HepG2 (cell line): ENCODE data around the gene CMPK2. TPM values are rescaled to one million over a fixed set of nuclear protein-coding genes. Genes with fewer than 3 reads are reported as not detected.

Experiments
- ARNT ChIP-seq: fragments of 450-650 bp; IDR thresholded peaks from 2 replicates; pipeline ENCODE4 v1.6.1; 2017
- CENPT ChIP-seq: sonication (generic); formaldehyde crosslinking; IDR thresholded peaks from 2 replicates; pipeline ENCODE4 v1.8.0; 2022; ENCODE audit warnings: low read depth, mild to moderate bottlenecking, moderate library complexity, missing genetic modification reagents
- NR3C1 ChIP-seq: sonication (generic); formaldehyde crosslinking; IDR thresholded peaks from 2 replicates; pipeline ENCODE4 v1.4.0; 2020; ENCODE audit warnings: missing genetic modification reagents
- RCOR2 ChIP-seq: IDR thresholded peaks from 2 replicates; pipeline ENCODE4 v1.6.1; 2016; ENCODE audit warnings: missing biosample characterization, missing genetic modification reagents
- REL ChIP-seq: sonication (generic); formaldehyde crosslinking; conservative IDR thresholded peaks from 2 replicates; pipeline ENCODE4 v1.8.0; 2022; ENCODE audit warnings: mild to moderate bottlenecking, missing genetic modification reagents, moderate library complexity
- SRF ChIP-seq: IDR thresholded peaks from 2 replicates; pipeline ENCODE4 v1.6.1; 2011; ENCODE audit warnings: mild to moderate bottlenecking, low read depth, low read length, moderate library complexity
- TGIF2 ChIP-seq: IDR thresholded peaks from 2 replicates; pipeline ENCODE4 v1.6.1; 2016; ENCODE audit warnings: control low read depth, missing compliant biosample characterization
- ZMYM2 ChIP-seq: sonication (generic); formaldehyde crosslinking; IDR thresholded peaks from 2 replicates; pipeline ENCODE4 v1.8.0; 2022; ENCODE audit warnings: mild to moderate bottlenecking, missing genetic modification reagents
- ZNF331 ChIP-seq: sonication (generic); formaldehyde crosslinking; IDR thresholded peaks from 2 replicates; pipeline ENCODE4 v1.4.0; 2020; ENCODE audit warnings: missing genetic modification reagents
- ZNF564 ChIP-seq: sonication (generic); formaldehyde crosslinking; IDR thresholded peaks from 2 replicates; pipeline ENCODE4 v1.8.1; 2023; ENCODE audit warnings: mild to moderate bottlenecking, missing genetic modification reagents
- ZNF567 ChIP-seq: sonication (generic); formaldehyde crosslinking; IDR thresholded peaks from 2 replicates; pipeline ENCODE4 v1.8.1; 2023; ENCODE audit warnings: mild to moderate bottlenecking, missing genetic modification reagents, borderline replicate concordance
- ZNF589 ChIP-seq: sonication (generic); formaldehyde crosslinking; conservative IDR thresholded peaks from 2 replicates; pipeline ENCODE4 v1.8.0; 2022; ENCODE audit warnings: mild to moderate bottlenecking, moderate library complexity, missing genetic modification reagents
- ZNF670 ChIP-seq: sonication (generic); formaldehyde crosslinking; IDR thresholded peaks from 2 replicates; pipeline ENCODE4 v1.8.0; 2022; ENCODE audit warnings: mild to moderate bottlenecking, missing genetic modification reagents, borderline replicate concordance
- ZNF772 ChIP-seq: sonication (generic); formaldehyde crosslinking; IDR thresholded peaks from 2 replicates; pipeline ENCODE4 v1.5.0; 2020; ENCODE audit warnings: mild to moderate bottlenecking, missing genetic modification reagents
- polyA plus RNA-seq, 8 experiments: library from polyadenylated mRNA; depleted of rRNA in 3 of 8; stranded (reverse) in 7 of 8; unstranded in 1 of 8; fragments of >200 nt; fragmentation: Illumina TruSeq in 4 of 8; extraction: Trizol in 4 of 8; gene quantifications; 2 replicates each; pipeline versions ENCODE4 v1.2.1 to v1.2.3, GENCODE V29; 2011 to 2016; ENCODE audit warnings: low read depth in 4 of 8, missing spikeins in 1 of 8, mixed read lengths in 1 of 8; ENCODE audit not compliant: insufficient read depth in 1 of 8
- total RNA-seq, 5 experiments: library from RNA; depleted of rRNA; stranded (reverse); fragments of >200 nt; fragmentation: Illumina TruSeq; extraction: Trizol; gene quantifications; 2 replicates each; pipeline ENCODE4 v1.2.3, GENCODE V29; 2016; ENCODE audit warnings: low read depth in 1 of 5
- TF ChIP-seq, protein P1 (sequence below): sonication (generic); formaldehyde crosslinking; IDR thresholded peaks from 2 replicates; pipeline ENCODE4 v1.9.0; 2021; ENCODE audit warnings: missing genetic modification reagents, borderline replicate concordance
- TF ChIP-seq, protein P2 (sequence below): sonication (generic); formaldehyde crosslinking; IDR thresholded peaks from 2 replicates; pipeline ENCODE4 v1.4.0; 2020; ENCODE audit warnings: missing genetic modification reagents
- TF ChIP-seq, protein P3 (sequence below): sonication (generic); formaldehyde crosslinking; IDR thresholded peaks from 2 replicates; pipeline ENCODE4 v1.8.1; 2023; ENCODE audit warnings: mild to moderate bottlenecking, moderate library complexity, missing genetic modification reagents
- TF ChIP-seq, protein P4 (sequence below): sonication (generic); formaldehyde crosslinking; IDR thresholded peaks from 2 replicates; pipeline ENCODE4 v1.4.0; 2020; ENCODE audit warnings: missing genetic modification reagents
- TF ChIP-seq, protein P5 (sequence below): sonication (generic); formaldehyde crosslinking; IDR thresholded peaks from 2 replicates; pipeline ENCODE4 v1.4.0; 2020; ENCODE audit warnings: missing genetic modification reagents, mild to moderate bottlenecking, borderline replicate concordance

The CMPK2 gene
- total and polyA plus RNA-seq, 2 of the 13 experiments (the other 11 are each of a cell fraction or from before 2014, with no cell fraction given) = 0.04 to 1.0 TPM

DNA sequence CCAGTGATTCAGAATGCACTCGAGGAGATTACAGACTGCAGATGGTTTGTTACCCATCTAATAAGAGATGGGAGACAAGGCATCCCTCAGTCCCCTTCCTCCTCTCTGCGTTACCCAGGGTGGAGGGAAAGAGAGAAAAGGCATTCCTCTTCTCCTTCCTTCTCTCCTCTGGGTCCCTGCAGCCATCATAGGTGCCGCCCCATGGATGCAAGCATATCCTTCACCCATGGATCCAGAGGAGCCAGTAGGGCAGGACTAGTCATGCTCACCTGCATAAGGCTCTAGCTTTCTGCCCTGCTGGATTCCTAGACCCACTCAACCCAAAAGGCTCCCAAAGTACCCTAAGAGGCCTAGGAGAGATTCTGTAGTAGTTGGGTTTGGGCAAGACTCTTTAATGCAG is 20.4 kb downstream of the CMPK2 start (continued):
- TF ChIP-seq, protein P1, sequence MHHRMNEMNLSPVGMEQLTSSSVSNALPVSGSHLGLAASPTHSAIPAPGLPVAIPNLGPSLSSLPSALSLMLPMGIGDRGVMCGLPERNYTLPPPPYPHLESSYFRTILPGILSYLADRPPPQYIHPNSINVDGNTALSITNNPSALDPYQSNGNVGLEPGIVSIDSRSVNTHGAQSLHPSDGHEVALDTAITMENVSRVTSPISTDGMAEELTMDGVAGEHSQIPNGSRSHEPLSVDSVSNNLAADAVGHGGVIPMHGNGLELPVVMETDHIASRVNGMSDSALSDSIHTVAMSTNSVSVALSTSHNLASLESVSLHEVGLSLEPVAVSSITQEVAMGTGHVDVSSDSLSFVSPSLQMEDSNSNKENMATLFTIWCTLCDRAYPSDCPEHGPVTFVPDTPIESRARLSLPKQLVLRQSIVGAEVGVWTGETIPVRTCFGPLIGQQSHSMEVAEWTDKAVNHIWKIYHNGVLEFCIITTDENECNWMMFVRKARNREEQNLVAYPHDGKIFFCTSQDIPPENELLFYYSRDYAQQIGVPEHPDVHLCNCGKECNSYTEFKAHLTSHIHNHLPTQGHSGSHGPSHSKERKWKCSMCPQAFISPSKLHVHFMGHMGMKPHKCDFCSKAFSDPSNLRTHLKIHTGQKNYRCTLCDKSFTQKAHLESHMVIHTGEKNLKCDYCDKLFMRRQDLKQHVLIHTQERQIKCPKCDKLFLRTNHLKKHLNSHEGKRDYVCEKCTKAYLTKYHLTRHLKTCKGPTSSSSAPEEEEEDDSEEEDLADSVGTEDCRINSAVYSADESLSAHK = no peak
- TF ChIP-seq ZNF670 (CRISPR knock-in tag) (no peak), CENPT (CRISPR knock-in tag) (no peak), REL (CRISPR knock-in tag) (no peak), RCOR2 (CRISPR knock-in tag) (no peak), NR3C1 (CRISPR knock-in tag) (no peak), ZNF772 (CRISPR knock-in tag) (no peak), ZNF564 (CRISPR knock-in tag) (0 out of 2 replicates have a peak, but pooled peaks have one; percentile 24), SRF (peak; percentile 25; the same call in 1 of the 2 replicates), ZNF567 (CRISPR knock-in tag) (no peak), ZNF331 (CRISPR knock-in tag) (peak; percentile 55; the same call in 1 of the 2 replicates), ARNT (no peak), ZNF589 (CRISPR knock-in tag) (no peak), TGIF2 (no peak), ZMYM2 (CRISPR knock-in tag) (peak; percentile 84; the same call in 1 of the 2 replicates)
- TF ChIP-seq, protein P2, sequence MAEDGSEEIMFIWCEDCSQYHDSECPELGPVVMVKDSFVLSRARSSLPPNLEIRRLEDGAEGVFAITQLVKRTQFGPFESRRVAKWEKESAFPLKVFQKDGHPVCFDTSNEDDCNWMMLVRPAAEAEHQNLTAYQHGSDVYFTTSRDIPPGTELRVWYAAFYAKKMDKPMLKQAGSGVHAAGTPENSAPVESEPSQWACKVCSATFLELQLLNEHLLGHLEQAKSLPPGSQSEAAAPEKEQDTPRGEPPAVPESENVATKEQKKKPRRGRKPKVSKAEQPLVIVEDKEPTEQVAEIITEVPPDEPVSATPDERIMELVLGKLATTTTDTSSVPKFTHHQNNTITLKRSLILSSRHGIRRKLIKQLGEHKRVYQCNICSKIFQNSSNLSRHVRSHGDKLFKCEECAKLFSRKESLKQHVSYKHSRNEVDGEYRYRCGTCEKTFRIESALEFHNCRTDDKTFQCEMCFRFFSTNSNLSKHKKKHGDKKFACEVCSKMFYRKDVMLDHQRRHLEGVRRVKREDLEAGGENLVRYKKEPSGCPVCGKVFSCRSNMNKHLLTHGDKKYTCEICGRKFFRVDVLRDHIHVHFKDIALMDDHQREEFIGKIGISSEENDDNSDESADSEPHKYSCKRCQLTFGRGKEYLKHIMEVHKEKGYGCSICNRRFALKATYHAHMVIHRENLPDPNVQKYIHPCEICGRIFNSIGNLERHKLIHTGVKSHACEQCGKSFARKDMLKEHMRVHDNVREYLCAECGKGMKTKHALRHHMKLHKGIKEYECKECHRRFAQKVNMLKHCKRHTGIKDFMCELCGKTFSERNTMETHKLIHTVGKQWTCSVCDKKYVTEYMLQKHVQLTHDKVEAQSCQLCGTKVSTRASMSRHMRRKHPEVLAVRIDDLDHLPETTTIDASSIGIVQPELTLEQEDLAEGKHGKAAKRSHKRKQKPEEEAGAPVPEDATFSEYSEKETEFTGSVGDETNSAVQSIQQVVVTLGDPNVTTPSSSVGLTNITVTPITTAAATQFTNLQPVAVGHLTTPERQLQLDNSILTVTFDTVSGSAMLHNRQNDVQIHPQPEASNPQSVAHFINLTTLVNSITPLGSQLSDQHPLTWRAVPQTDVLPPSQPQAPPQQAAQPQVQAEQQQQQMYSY (CRISPR knock-in tag) = no peak
- TF ChIP-seq, protein P3, sequence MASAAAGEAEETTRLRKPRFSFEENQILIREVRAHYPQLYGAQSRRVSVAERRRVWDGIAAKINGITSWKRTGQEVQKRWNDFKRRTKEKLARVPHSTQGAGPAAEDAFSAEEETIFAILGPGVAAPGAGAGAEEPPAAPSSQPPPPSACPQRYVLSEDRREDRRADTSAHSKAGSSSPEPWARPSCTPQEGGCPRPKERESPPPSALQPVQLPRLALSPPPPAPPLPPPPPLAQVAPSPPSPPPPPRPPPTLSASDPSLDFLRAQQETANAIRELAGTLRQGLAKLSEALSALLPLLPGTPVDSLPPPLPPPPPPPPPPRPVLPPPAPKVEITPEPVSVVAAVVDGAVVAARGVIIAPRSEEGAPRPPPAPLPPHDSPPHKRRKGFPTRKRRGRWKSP (CRISPR knock-in tag) = no peak
- TF ChIP-seq, protein P4, sequence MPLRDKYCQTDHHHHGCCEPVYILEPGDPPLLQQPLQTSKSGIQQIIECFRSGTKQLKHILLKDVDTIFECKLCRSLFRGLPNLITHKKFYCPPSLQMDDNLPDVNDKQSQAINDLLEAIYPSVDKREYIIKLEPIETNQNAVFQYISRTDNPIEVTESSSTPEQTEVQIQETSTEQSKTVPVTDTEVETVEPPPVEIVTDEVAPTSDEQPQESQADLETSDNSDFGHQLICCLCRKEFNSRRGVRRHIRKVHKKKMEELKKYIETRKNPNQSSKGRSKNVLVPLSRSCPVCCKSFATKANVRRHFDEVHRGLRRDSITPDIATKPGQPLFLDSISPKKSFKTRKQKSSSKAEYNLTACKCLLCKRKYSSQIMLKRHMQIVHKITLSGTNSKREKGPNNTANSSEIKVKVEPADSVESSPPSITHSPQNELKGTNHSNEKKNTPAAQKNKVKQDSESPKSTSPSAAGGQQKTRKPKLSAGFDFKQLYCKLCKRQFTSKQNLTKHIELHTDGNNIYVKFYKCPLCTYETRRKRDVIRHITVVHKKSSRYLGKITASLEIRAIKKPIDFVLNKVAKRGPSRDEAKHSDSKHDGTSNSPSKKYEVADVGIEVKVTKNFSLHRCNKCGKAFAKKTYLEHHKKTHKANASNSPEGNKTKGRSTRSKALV (CRISPR knock-in tag) = no peak
- TF ChIP-seq, protein P5, sequence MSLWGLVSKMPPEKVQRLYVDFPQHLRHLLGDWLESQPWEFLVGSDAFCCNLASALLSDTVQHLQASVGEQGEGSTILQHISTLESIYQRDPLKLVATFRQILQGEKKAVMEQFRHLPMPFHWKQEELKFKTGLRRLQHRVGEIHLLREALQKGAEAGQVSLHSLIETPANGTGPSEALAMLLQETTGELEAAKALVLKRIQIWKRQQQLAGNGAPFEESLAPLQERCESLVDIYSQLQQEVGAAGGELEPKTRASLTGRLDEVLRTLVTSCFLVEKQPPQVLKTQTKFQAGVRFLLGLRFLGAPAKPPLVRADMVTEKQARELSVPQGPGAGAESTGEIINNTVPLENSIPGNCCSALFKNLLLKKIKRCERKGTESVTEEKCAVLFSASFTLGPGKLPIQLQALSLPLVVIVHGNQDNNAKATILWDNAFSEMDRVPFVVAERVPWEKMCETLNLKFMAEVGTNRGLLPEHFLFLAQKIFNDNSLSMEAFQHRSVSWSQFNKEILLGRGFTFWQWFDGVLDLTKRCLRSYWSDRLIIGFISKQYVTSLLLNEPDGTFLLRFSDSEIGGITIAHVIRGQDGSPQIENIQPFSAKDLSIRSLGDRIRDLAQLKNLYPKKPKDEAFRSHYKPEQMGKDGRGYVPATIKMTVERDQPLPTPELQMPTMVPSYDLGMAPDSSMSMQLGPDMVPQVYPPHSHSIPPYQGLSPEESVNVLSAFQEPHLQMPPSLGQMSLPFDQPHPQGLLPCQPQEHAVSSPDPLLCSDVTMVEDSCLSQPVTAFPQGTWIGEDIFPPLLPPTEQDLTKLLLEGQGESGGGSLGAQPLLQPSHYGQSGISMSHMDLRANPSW (CRISPR knock-in tag) = no peak
